GM08714 (cell line): ENCODE data around the gene ARHGEF3.

Experiments
- H3K4me3 ChIP-seq: fragments of 200-500 bp; sonication (Bioruptor generic); 2 replicates; pipeline ENCODE4 v1.5.1; 2014; ENCODE audit warnings: mild to moderate bottlenecking, low read length, inconsistent platforms
- ZNF274 ChIP-seq: IDR thresholded peaks from 2 replicates; pipeline ENCODE4 v1.6.1; 2012; ENCODE audit warnings: mild to moderate bottlenecking, low read depth, low read length

The ARHGEF3 gene

DNA sequence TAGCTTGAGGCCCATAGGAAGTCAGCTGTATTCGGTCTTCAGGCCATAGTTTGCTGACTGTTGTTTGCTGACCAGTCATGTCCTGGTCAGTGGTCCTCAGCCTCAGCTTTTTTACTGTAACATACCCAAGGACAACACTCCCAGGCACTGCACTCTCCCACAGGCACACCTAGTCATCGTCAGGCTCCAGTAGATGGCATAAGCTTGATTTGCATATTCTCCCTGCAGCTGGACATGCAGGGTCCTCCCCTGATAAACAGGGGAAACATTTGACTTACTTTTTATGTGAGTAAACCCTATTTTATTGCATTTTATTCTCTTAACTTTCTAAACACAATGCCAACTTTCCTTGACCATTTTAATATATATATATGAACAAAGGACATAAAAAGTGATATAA, 22.9 kb downstream of the ARHGEF3 start:
- no peak for TF ChIP-seq ZNF274
- no peak overlapping the region for H3K4me3 ChIP-seq

DNA sequence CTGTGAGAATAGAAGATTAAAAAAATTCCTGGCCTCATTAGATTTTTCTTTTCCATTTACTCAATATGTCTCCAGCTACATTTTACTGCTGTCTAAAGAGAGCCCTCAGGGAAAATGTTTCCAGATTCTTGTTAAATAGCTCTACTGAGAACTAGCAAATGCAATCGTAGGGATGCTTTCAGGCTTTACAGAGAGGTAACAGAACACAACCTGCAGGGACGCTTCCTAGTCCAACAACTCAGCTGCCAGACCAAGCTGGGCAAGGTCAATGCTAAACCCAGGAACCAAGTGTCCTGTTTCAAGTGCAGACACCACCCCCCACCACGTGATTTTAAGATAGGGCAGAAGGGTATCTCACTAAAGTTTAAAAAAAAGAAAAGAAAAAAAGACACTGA, 25.2 kb downstream of the ARHGEF3 start:
- TF ChIP-seq ZNF274, result no peak
- no peak overlapping the region for H3K4me3 ChIP-seq

DNA sequence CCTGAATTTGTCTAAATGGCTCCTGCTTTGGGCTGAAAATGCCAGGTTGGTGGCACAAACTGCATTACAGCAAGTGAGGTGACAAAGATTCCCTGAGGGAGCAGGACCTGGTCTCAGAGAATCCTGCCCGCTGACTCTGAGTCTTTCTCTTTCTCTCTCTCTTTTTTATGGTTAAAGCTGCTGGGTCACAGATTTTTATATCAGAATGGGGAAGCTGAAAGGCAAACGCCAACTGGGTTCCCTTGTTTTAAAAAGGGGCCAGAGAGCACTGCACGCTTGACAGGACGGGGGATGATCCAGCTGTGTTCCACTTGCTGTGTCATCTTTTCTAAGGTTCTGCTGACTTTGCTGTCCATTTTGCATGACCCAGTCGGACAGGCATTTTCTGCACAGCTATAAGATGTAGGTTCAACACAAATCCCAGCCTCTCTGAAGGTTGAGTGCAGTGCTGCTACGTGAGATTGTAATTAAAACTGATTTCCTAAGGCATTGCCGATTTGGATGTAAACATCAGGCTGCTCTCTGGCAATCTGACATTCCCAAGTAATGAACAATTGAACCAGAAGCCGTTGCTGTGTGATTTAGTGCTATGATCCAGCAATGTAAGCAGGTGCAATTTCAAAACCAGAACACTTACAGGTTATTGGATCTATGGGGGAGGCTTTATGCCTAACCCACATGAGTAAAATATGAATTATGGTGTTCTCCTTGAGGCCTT, 25.8 kb downstream of the ARHGEF3 start:
- no peak overlapping the region for H3K4me3 ChIP-seq
- TF ChIP-seq ZNF274, result no peak

DNA sequence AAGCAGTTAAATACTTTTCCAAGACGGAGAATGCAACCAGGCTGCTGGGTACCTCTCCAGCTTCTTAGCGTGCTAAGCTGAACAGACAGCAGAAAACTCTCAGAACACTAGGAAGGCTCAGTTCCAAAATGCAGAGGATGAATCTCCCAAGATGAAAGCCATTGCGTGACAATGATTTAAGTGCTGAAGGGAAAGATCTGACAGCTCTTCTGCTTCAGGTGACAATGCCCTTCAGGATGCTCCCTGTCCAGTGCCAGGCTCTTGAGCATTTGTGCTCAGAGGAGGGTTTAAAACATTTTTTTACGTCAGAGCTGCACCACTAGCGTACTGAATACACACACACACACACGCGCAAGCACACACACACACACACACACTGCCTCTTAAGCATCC, 26.3 kb downstream of the ARHGEF3 start:
- no peak for TF ChIP-seq ZNF274
- H3K4me3 ChIP-seq, result no peak overlapping the region

DNA sequence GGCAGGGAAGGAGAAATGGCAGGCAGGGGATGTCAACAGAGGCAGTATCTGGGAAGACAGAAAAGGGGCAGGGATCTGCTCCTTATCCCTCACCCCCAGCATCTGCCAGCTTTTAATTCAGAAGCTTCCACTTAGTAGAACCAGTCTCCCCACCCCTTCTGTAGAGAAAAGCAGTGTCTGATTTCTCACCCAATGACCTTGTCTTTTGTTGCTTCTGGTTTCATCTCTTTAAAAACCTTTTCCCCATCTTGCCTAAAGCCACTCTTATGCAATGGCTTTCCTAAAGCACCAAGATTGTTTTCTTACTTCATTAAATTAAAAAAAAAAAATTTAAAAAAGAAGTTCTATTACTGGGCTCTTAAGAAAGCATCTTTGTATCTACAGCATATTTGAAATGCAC, 27.8 kb downstream of the ARHGEF3 start:
- H3K4me3 ChIP-seq, result no peak overlapping the region
- no peak for TF ChIP-seq ZNF274

DNA sequence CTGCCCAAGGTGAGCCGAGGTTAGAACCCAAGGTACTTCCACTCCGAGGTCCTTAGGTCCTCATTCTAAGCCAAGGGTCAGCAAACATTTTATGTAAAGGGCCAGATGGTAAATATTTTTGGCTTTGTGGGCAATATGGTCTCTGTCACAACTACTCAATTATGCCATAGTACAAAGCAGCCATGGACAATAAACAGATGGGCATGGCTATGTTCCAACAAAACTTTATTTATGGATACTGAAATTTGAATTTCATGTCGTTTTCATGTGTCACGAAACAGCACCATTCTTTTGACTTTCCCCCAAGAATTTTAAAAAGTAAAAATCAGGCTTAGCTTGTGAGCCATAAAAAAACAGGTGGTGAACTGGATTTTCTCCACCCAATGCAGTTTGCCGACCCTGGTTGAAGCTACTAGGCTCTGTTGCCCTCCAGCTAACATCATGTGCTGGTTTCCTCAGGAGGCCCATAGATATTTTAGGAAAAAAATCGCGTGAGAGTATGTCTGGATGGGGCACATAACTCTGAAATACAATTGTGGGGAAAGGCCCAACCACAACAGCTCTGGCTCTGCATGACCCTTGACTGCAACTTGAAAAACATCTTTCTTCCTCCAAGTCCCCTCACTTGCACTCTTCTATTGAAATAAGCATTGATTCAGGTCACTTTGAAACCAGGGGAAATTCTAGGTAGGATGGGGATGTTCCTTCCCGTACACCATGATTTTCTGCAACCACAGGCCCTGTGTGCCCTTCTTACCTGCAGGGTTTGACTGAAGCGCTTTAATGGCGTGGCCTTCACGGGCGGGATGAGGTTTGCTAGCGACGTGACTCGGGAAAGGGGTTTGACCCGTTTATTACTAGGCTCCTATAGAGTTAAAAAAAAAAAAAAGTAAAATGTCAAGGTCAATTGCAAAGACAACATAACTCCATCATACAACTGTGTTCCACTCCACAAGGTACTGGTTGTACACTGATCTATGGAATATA, 28.5 kb downstream of the ARHGEF3 start:
- no peak overlapping the region for H3K4me3 ChIP-seq
- no peak for TF ChIP-seq ZNF274

DNA sequence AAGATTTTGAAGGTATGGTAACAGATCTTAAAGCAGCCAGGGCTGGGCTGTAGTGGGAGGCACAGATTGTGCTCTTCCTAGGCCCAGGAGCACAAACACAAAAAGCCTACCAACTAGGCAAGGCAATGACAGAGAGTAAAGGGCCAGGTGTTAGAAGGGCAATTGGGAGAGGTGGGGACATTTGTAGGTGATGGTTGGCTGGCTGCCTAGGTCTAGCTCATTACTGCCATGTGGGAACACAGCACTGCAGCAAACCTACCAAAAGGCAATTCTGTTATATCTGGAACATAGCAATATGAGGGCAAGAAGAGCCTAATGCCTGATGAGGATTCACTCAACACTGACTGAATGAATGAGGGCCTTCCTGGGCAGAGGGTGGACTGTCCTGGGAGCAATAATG, 30.4 kb downstream of the ARHGEF3 start:
- TF ChIP-seq ZNF274, result no peak
- H3K4me3 ChIP-seq, result no peak overlapping the region

DNA sequence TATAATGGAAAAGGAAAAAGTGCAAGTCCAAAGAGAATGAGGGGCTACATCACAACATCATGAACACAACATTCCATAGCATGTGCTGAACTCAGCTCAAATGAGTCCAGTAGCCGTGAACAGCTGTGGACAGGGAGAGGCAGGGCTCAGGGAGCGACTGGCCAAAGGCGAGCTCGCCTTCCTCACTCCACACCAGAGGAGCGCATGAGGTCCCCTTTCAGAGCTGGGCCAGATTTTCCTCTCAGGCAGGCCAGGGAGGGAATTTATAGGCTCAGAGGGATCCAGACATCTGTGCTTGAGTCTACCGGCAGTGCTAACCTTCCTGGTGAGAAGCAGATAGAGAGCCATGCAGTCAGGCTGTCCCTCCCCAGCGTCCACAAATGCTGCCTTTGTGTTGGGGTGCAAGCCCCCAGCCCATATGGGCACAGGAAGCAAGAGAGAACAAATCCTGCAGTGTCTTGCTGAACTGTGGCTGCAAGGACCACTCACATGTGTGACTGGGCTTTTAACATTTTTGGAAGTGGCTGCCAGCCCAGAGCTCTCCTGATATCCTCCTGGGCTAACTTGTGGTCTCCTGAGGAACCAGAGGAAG, 32.5 kb downstream of the ARHGEF3 start:
- H3K4me3 ChIP-seq, result no peak overlapping the region
- no peak for TF ChIP-seq ZNF274

DNA sequence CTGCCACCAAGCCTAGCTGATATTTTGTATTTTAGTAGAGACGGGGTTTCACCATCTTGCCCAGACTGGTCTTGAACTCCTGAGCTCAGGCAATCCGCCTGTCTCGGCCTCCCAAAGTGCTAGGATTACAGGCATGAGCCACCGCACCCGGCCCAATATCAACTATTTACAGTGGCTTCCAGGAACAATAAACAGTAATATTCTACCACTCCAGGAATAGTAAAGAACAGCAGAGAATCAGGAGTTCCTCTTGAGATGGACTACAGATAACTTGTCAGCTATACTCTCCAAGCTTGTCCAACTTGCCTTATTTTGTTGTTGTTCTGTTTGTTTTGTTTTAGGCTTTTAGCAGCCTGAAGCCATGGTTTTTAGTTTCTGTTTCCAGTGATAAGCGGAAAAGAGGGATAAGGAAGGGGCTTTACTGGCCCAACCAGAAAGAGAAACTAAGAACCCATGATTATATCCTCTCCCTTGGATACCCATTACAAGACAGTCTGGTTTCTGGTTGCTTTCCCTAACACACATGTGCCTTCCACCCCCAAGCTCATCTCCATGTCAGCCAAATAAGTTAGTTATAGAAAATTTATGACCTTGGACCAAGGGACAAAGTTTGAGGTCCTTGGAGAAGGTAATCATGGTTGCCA, 36.7 kb downstream of the ARHGEF3 start:
- no peak for TF ChIP-seq ZNF274
- no peak overlapping the region for H3K4me3 ChIP-seq

DNA sequence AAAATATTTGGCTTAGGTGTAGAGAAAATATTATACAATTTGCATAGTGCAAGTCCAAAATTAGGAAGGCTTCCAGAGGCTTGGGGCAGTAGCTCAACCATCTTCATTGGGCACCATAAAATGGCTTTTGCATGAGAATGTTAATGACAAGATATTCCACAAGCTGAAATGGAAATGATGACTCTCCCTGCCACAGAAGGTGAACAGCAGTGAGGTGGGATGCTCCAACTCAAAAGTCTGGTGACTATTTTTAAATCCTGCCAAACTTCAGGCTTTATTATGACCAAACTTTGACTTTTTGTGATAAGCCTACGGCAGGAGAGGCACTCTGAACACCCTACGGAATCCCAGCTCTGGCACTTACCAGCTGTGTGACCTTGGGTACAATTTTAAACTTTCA, 37.6 kb downstream of the ARHGEF3 start:
- TF ChIP-seq ZNF274, result no peak
- H3K4me3 ChIP-seq, result no peak overlapping the region

DNA sequence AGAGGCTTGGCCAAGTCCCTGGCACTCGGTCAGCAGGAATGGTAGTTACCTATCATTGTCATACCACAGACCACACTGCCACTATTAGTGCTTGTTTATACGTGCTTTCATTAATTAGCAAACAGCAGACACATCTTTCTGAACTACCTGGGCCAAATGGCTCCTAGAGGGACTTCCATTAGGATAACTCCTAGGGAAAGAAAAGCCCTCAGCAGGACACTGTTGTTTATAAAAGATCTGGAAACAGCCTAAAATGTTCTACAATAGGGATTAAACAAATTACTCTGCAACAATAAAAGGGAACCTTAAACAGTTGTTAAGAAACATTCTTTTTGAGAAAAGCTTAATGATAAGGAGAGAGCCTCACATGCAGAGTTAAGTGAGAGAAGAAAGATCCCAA, 38.5 kb downstream of the ARHGEF3 start:
- no peak for TF ChIP-seq ZNF274
- H3K4me3 ChIP-seq, result no peak overlapping the region

DNA sequence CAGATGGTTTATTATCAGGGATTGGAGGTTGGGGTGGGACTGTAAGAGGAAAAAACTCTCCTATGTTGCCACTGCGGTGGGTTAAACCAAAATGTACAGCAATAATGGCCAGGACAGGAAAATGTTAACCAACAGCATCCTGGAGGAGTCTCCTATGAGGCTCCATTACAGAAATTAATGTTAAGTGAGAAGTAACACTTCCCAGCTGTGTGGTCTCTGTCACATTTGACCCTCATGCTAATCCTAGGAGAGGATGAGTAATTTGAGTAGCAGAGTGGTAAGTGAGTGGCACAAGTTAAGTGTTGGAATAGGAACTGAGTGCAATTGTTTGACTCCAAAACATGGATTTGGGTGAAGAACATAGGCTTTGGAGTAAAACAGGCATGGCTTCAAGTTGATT, 39.0 kb downstream of the ARHGEF3 start:
- no peak for TF ChIP-seq ZNF274
- no peak overlapping the region for H3K4me3 ChIP-seq

DNA sequence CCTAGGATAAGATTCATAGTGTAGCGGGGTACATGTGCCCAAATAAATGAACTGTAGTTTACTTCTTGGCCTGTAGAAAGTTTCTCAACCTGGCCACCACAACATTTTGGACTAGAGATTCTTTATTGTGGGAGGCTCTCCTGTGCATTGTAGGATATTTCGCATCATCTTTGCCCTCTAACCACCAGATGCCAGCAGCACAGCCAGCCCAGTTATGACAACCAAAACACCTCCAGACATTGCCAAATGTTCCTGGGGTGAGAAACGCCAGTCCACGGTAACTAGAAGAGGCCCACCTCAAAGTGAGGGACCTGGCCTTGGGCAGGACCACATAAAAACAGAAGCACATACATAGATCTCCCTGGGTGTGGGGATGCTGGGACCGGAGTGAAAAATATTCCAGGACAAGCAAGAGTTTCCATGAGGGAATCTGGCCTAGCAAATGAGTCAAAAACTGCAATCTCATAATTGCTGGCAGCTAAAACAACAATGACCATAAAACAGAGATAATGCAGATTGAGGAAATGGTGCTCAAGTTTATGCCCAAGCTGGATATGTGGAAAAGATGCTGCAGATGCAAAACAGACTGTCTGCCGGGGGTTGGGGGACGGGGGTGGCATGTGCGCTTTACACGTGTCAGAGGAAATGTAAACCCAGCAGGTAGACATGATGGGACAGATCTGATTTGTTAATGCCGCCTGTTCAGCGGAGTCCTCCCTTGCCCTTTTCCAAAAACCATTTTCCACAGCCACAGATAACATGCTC, 39.7 kb downstream of the ARHGEF3 start:
- no peak overlapping the region for H3K4me3 ChIP-seq
- no peak for TF ChIP-seq ZNF274

DNA sequence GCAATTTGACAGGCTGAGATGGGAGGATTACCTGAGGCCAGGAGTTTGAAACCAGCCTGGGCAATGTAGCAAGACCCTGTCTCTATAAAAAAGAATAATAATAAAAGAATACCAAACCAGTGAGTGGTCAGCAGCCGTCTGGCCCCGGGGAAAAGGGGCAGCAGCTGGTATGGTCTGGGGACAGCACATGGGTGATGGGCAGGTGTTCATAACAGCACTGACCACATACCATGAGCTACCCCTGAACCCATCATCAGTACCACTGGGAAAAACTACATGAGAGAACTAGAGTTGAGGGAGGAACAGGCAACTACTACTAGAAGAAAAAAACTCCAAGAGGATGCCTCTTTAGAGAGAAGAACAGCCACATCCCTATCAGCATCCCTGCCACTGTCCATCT, 40.7 kb downstream of the ARHGEF3 start:
- no peak overlapping the region for H3K4me3 ChIP-seq
- no peak for TF ChIP-seq ZNF274
